ENCODE measurements around the gene MTHFD2L. TPM values are rescaled to one million over a fixed set of nuclear protein-coding genes. Genes with fewer than 3 reads are reported as not detected.

MTHFD2L gene
- total RNA-seq, 1 experiment from 2014 or later: 9.4 TPM

DNA sequence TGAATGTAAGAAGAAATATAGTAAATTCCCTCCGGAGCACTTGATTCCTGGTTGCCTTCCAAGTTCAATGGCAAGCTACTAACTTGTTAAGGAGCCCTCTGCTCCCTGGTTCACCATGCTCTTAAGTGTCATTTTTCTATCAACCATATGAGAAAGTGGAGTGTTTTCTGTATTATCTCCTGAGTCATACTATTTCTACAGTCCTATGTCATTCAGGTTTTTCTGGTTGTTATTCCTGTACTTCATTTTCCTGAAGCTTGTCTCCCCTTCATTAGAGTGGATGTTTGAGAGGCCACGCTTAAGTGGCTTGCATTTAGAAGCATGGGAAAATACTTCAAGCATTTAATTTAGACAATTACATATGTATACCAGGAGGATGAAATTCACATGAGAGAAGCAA, 135.6 kb downstream of the MTHFD2L start (continued):
- TF ChIP-seq, protein P1, sequence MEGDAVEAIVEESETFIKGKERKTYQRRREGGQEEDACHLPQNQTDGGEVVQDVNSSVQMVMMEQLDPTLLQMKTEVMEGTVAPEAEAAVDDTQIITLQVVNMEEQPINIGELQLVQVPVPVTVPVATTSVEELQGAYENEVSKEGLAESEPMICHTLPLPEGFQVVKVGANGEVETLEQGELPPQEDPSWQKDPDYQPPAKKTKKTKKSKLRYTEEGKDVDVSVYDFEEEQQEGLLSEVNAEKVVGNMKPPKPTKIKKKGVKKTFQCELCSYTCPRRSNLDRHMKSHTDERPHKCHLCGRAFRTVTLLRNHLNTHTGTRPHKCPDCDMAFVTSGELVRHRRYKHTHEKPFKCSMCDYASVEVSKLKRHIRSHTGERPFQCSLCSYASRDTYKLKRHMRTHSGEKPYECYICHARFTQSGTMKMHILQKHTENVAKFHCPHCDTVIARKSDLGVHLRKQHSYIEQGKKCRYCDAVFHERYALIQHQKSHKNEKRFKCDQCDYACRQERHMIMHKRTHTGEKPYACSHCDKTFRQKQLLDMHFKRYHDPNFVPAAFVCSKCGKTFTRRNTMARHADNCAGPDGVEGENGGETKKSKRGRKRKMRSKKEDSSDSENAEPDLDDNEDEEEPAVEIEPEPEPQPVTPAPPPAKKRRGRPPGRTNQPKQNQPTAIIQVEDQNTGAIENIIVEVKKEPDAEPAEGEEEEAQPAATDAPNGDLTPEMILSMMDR (IDR thresholded peaks at IDR 0.05): no peak
- TF ChIP-seq MXD4 (CRISPR knock-in tag; IDR thresholded peaks at IDR 0.05; ENCODE audit: borderline replicate concordance) (no peak), FOXK1 (CRISPR knock-in tag; IDR thresholded peaks at IDR 0.05) (no peak), IRF2 (CRISPR knock-in tag; IDR thresholded peaks at IDR 0.05; ENCODE audit: borderline replicate concordance, low read depth) (no peak)
- TF ChIP-seq, protein P2, sequence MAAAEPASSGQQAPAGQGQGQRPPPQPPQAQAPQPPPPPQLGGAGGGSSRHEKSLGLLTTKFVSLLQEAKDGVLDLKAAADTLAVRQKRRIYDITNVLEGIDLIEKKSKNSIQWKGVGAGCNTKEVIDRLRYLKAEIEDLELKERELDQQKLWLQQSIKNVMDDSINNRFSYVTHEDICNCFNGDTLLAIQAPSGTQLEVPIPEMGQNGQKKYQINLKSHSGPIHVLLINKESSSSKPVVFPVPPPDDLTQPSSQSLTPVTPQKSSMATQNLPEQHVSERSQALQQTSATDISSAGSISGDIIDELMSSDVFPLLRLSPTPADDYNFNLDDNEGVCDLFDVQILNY (CRISPR knock-in tag; IDR thresholded peaks at IDR 0.05): no peak
- TF ChIP-seq, protein P3, sequence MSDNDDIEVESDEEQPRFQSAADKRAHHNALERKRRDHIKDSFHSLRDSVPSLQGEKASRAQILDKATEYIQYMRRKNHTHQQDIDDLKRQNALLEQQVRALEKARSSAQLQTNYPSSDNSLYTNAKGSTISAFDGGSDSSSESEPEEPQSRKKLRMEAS (CRISPR knock-in tag; IDR thresholded peaks at IDR 0.05): no peak

DNA sequence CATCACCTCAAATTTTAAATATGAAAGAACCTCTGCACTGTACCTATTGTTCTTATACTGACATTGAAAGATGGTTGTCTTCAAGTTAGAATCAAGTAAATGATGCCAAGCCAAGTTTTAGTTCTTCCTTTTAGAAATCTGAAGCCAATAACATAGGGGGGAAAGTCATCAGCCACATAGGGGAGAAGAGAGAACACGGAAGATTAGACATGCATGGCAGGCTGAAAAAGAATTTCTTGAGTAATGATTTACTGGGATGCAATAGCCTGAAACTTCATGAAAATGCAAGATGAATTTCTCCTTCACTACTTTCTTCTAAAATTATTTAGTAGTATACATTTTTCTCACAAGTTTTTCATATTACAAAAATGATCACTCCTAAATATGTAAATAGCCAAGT, 136.8 kb downstream of the MTHFD2L start:
- POLR2A ChIA-PET: no interaction called here
- ATAC-seq: no peak
- no peaks in the 10 kb centered on the region for H3K4me1 Mint-ChIP-seq
- H3K4me3 Mint-ChIP-seq: no peak overlapping the region
- no peak overlapping the region for H3K27ac Mint-ChIP-seq
- no peaks in the 10 kb centered on the region for H3K36me3 Mint-ChIP-seq
- DNase-seq (ENCODE audit: low spot score): no peak
- TF ChIP-seq, protein P4, sequence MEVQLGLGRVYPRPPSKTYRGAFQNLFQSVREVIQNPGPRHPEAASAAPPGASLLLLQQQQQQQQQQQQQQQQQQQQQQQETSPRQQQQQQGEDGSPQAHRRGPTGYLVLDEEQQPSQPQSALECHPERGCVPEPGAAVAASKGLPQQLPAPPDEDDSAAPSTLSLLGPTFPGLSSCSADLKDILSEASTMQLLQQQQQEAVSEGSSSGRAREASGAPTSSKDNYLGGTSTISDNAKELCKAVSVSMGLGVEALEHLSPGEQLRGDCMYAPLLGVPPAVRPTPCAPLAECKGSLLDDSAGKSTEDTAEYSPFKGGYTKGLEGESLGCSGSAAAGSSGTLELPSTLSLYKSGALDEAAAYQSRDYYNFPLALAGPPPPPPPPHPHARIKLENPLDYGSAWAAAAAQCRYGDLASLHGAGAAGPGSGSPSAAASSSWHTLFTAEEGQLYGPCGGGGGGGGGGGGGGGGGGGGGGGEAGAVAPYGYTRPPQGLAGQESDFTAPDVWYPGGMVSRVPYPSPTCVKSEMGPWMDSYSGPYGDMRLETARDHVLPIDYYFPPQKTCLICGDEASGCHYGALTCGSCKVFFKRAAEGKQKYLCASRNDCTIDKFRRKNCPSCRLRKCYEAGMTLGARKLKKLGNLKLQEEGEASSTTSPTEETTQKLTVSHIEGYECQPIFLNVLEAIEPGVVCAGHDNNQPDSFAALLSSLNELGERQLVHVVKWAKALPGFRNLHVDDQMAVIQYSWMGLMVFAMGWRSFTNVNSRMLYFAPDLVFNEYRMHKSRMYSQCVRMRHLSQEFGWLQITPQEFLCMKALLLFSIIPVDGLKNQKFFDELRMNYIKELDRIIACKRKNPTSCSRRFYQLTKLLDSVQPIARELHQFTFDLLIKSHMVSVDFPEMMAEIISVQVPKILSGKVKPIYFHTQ (CRISPR knock-in tag; IDR thresholded peaks at IDR 0.05): no peak
- TF ChIP-seq, protein P5, sequence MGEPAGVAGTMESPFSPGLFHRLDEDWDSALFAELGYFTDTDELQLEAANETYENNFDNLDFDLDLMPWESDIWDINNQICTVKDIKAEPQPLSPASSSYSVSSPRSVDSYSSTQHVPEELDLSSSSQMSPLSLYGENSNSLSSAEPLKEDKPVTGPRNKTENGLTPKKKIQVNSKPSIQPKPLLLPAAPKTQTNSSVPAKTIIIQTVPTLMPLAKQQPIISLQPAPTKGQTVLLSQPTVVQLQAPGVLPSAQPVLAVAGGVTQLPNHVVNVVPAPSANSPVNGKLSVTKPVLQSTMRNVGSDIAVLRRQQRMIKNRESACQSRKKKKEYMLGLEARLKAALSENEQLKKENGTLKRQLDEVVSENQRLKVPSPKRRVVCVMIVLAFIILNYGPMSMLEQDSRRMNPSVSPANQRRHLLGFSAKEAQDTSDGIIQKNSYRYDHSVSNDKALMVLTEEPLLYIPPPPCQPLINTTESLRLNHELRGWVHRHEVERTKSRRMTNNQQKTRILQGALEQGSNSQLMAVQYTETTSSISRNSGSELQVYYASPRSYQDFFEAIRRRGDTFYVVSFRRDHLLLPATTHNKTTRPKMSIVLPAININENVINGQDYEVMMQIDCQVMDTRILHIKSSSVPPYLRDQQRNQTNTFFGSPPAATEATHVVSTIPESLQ (CRISPR knock-in tag; IDR thresholded peaks at IDR 0.05): no peak
- TF ChIP-seq ZNF423 (CRISPR knock-in tag; IDR thresholded peaks at IDR 0.05) (no peak), ZBTB21 (CRISPR knock-in tag; IDR thresholded peaks at IDR 0.05; ENCODE audit: borderline replicate concordance) (no peak), CREB1 (CRISPR knock-in tag; IDR thresholded peaks at IDR 0.05) (no peak), ZNF138 (CRISPR knock-in tag; conservative IDR thresholded peaks at IDR 0.05) (no peak), JAZF1 (CRISPR knock-in tag; IDR thresholded peaks at IDR 0.05) (no peak), GABPB1 (CRISPR knock-in tag; IDR thresholded peaks at IDR 0.05) (no peak), EMX1 (CRISPR knock-in tag; IDR thresholded peaks at IDR 0.05) (no peak), IRF2 (CRISPR knock-in tag; IDR thresholded peaks at IDR 0.05; ENCODE audit: borderline replicate concordance, low read depth) (no peak)
- TF ChIP-seq, protein P2 (CRISPR knock-in tag; IDR thresholded peaks at IDR 0.05): no peak
- TF ChIP-seq, protein P6, sequence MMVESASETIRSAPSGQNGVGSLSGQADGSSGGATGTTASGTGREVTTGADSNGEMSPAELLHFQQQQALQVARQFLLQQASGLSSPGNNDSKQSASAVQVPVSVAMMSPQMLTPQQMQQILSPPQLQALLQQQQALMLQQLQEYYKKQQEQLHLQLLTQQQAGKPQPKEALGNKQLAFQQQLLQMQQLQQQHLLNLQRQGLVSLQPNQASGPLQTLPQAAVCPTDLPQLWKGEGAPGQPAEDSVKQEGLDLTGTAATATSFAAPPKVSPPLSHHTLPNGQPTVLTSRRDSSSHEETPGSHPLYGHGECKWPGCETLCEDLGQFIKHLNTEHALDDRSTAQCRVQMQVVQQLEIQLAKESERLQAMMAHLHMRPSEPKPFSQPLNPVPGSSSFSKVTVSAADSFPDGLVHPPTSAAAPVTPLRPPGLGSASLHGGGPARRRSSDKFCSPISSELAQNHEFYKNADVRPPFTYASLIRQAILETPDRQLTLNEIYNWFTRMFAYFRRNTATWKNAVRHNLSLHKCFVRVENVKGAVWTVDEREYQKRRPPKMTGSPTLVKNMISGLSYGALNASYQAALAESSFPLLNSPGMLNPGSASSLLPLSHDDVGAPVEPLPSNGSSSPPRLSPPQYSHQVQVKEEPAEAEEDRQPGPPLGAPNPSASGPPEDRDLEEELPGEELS (CRISPR knock-in tag; IDR thresholded peaks at IDR 0.05): no peak
- no peaks in the 10 kb centered on the region for H3K9me3 Mint-ChIP-seq
- no peaks in the 10 kb centered on the region for H3K27me3 Mint-ChIP-seq (ENCODE audit: low read depth)
- CTCF ChIA-PET: interaction anchor here (0.8 kb wide), 1 partner anchor 106 kb away, joined by 3 read pairs; no protein-coding TSS in a partner anchor
